GM20000 (cell line): ENCODE measurements around the gene MLF2.
"Not testable (repeated sequence)": the region's sequence is repeated elsewhere in the genome, so short reads cannot be mapped to it uniquely, and the experiment has no call there.

ENCODE experiments used
- DNase-seq: peaks from one replicate; pipeline ENCODE4 v3.0.0; 2012; ENCODE audit warnings: low spot score
- TF ChIP-seq, protein P1 (sequence below): IDR thresholded peaks from 2 replicates; pipeline ENCODE4 v1.5.1; 2012; ENCODE audit warnings: mild to moderate bottlenecking, control low read depth; ENCODE audit errors: extremely low read depth, missing control alignments

MLF2 gene

DNA sequence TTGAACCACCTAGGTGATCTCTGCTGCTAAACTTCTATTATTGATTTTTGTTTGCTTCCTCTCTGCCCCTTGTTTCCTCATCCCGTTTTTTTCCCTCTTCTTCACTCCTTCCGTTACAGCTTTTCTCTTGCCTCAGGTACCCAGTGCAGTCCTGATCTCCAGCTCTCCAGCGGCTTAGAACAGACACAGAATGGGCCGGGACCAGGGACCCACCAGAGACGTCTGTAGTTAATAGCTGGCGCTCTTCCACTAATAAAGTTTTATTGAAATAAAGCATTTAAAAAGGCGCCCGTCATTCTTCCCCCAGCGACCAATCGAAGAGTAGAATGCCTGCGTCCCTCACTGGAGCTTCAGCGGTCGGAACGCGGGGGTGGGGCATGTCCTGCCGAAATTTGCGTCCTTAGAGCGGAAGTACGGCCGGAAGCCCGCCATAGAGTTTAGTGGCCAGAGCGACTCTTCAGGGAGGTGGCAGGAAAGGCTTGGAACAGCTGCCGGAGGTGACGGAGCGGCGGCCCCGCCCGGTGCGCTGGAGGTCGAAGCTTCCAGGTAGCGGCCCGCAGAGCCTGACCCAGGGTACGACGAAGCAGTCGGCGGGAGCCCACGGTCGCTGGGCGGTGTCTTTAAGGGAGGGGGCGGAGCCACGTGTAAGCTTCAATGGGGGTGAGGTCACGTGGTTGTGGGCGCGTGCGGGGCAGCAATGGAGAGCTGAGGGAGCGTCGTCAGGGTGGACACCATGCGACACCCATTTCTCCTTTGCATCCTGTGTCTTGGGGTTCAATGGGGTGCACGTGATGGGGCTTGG is 29.1 kb downstream of the MLF2 start, which contains the start of gene COPS7A:
Gene COPS7A (plus strand): TSS at position 440 of the 802 bp plus-strand sequence. CDS start 611 bp downstream, outside the sequence.
- peak; percentile 95 for DNase-seq
- TF ChIP-seq, protein P1, sequence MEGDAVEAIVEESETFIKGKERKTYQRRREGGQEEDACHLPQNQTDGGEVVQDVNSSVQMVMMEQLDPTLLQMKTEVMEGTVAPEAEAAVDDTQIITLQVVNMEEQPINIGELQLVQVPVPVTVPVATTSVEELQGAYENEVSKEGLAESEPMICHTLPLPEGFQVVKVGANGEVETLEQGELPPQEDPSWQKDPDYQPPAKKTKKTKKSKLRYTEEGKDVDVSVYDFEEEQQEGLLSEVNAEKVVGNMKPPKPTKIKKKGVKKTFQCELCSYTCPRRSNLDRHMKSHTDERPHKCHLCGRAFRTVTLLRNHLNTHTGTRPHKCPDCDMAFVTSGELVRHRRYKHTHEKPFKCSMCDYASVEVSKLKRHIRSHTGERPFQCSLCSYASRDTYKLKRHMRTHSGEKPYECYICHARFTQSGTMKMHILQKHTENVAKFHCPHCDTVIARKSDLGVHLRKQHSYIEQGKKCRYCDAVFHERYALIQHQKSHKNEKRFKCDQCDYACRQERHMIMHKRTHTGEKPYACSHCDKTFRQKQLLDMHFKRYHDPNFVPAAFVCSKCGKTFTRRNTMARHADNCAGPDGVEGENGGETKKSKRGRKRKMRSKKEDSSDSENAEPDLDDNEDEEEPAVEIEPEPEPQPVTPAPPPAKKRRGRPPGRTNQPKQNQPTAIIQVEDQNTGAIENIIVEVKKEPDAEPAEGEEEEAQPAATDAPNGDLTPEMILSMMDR = no peak

GRCh38 chr12:6722863-6723262 is 30.1 kb downstream of the MLF2 start:
- no peak for DNase-seq
- TF ChIP-seq, protein P1 = no peak

DNA sequence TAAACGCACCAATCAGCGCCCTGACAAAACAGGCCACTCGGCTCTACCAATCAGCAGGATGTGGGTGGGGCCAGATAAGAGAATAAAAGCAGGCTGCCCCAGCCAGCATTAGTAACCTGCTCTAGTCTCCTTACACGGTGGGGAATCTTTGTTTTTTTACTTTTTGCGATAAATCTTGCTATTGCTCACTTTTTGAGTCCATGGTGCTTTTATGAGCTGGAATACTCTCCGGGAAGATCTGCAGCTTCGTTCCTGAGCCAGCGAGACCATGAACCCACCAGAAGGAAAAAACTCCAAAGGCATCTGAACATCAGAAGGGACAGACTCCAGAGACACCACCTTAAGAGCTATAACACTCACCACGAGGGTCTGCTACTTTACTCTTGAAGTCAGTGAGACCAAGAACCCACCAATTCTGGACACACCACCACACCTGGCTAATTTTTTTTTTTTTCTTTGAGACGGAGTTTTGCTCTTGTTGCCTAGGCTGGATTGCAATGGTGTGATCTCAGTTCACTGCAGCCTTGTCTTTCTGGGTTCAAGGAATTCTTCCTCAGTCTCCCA is 36.0 kb downstream of the MLF2 start:
- no peak for DNase-seq
- TF ChIP-seq, protein P1 = no peak

DNA sequence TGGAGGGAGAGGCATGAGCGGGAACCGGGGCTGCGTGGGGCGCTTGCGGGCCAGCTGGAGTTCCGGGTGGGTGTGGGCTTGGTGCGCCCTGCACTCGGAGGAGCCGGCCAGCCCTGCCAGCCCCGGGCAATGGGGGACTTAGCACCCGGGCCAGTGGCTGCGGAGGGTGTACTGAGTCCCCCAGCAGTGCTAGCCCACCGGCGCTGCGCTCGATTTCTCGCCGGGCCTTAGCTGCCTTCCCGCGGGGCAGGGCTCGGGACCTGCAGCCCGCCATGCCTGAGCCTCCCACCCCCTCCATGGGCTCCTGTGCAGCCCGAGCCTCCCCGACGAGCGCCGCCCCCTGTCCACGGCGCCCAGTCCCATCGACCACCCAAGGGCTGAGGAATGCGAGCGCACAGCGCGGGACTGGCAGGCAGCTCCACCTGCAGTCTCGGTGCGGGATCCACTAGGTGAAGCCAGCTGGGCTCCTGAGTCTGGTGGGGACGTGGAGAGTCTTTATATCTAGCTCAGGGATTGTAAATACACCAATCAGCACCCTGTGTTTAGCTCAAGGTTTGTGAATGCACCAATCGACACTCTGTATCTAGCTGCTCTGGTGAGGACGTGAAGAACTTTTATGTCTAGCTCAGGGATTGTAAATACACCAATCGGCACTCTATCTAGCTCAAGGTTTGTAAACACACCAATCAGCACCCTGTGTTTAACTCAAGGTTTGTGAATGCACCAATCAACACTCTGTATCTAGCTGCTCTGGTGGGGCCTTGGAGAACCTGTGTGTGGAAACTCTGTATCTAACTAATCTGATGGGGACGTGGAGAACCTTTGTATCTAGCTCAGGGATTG is 36.7 kb downstream of the MLF2 start:
- not testable (repeated sequence) for DNase-seq

- TF ChIP-seq, protein P1 = no peak
- DNase-seq = no peak
These were observed 44.0 kb downstream of the MLF2 start for GRCh38 chr12:6708960-6709394.

DNA sequence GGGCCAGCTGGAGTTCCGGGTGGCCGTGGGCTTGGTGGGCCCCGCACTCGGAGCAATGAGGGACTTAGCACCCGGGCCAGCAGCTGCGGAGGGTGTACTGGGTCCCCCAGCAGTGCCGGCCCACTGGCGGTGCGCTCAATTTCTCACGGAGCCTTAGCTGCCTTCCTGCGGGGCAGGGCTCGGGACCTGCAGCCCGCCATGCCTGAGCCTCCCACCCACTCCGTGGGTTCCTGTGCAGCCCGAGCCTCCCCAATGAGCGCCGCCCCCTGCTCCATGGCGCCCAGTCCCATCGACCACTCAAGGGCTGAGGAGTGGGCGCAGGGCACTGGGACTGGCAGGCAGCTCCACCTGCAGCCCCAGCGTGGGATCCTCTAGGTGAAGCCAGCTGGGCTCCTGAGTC is 44.6 kb downstream of the MLF2 start:
- DNase-seq = not testable (repeated sequence)

DNA sequence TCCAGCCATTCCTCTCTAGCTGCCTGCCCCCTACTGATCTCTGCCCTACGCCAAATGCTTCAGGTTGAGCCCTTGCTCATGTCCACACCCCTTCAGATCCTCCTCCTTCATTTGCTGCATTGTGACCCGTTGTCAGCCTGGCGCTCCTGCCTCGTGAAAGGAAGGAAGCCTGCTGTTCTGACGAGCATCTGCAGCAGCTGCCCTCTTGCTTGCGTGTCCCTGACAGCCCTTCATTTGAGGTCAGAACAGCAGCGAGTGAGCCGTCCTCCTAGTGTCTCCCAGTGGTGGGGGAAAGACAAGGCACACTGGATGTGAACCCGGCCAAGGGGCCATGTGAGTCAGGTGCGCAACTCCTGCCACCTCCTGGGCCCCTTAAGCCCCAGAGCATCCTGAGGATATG is 49.3 kb downstream of the MLF2 start:
- TF ChIP-seq, protein P1 = no peak
- DNase-seq = peak; percentile 30
